Gastroesophageal sphincter (tissue), 3 donors: ENCODE measurements around the gene ABLIM2.

Experiments used
- CTCF ChIP-seq, 4 experiments: fragments of 200-600 bp in 2 of 4; fragments of 450-650 bp in 2 of 4; sonication (generic) in 1 of 4; IDR thresholded peaks; one replicate each; pipeline ENCODE4 v1.5.1; 2017 to 2019; ENCODE audit warnings: antibody characterized with exemption in 4 of 4, mild to moderate bottlenecking in 2 of 4, moderate library complexity in 2 of 4
- EP300 ChIP-seq: sonication (generic); formaldehyde crosslinking; IDR thresholded peaks from one replicate; pipeline ENCODE4 v1.6.1; 2017; ENCODE audit warnings: antibody characterized with exemption, mild to moderate bottlenecking
- POLR2A ChIP-seq, 2 donors: fragments of 450-650 bp; IDR thresholded peaks; one replicate each; pipeline ENCODE4 v1.6.1; 2017; ENCODE audit warnings: antibody characterized with exemption in 2 of 2, mild to moderate bottlenecking in 2 of 2, moderate library complexity in 1 of 2
- POLR2AphosphoS5 ChIP-seq: sonication (generic); formaldehyde crosslinking; IDR thresholded peaks from one replicate; pipeline ENCODE4 v1.6.1; 2017; ENCODE audit warnings: antibody characterized with exemption

- TF ChIP-seq CTCF (IDR thresholded peaks at IDR 0.05) (no peak), POLR2A (IDR thresholded peaks at IDR 0.05) (no peak), EP300 (no peak), POLR2AphosphoS5 (no peak)
Measured at GRCh38 chr4:7974425-7974824, 184.2 kb downstream of the ABLIM2 start.
